Activated B cell treated with CpG ODN at 0.5 μM for 24 hours (primary cell): Measurements from ENCODE around the gene ATG4D. TPM values are rescaled to one million over a fixed set of nuclear protein-coding genes. Genes with fewer than 3 reads are reported as not detected.
"Not testable (repeated sequence)": the region's sequence is repeated elsewhere in the genome, so short reads cannot be mapped to it uniquely, and the experiment has no call there.

Experiments
- ATAC-seq: fragments of 200-7000 bp; cut with Tn5 transposase; one replicate; pipeline ENCODE4 v1.10.0; 2021; ENCODE audit warnings: low read depth, mild to moderate bottlenecking, moderate library complexity
- CTCF ChIA-PET: fragments of 350-600 bp; sonication (Branson Sonifier 250); formaldehyde crosslinking; loops from one replicate; lab custom pipeline; 2021; ENCODE audit warnings: antibody characterized with exemption; lab: Charles Lee
- POLR2A ChIA-PET: fragments of 350-600 bp; sonication (Branson Sonifier 250); formaldehyde crosslinking; loops from one replicate; lab custom pipeline; 2021; ENCODE audit warnings: antibody characterized with exemption; lab: Charles Lee
- DNase-seq: peaks from one replicate; pipeline ENCODE4 v3.0.0; 2022
- H3K27ac Mint-ChIP-seq: one replicate; pipeline ENCODE4 v1.8.0; 2020; ENCODE audit warnings: mixed read lengths
- H3K27me3 Mint-ChIP-seq: one replicate; pipeline ENCODE4 v1.8.0; 2021; ENCODE audit warnings: mixed read lengths
- H3K36me3 Mint-ChIP-seq: one replicate; pipeline ENCODE4 v1.8.0; 2021; ENCODE audit warnings: low read depth, mixed read lengths
- H3K4me1 Mint-ChIP-seq: one replicate; pipeline ENCODE4 v1.8.0; 2021; ENCODE audit warnings: mixed read lengths
- H3K4me3 Mint-ChIP-seq: one replicate; pipeline ENCODE4 v1.8.0; 2020; ENCODE audit warnings: mild to moderate bottlenecking, mixed read lengths
- H3K9me3 Mint-ChIP-seq: one replicate; pipeline ENCODE4 v1.8.0; 2020; ENCODE audit warnings: mixed read lengths
- intact Hi-C: fragments of 100-400 bp; cut with micrococcal nuclease; formaldehyde crosslinking; loops from one replicate; pipeline ENCODE4 v1.15.1; 2024
- total RNA-seq: library from RNA; stranded (reverse); gene quantifications from 2 replicates; pipeline ENCODE4 v1.2.3, GENCODE V29; 2022
- TF ChIP-seq, protein P1 (sequence below): fragments of 200-600 bp; IDR thresholded peaks from one replicate; pipeline ENCODE4 v1.8.0; 2022; ENCODE audit warnings: antibody characterized with exemption, mild to moderate bottlenecking

The ATG4D gene
- total RNA-seq, 1 donor from 2014 or later: 39.1 TPM

DNA sequence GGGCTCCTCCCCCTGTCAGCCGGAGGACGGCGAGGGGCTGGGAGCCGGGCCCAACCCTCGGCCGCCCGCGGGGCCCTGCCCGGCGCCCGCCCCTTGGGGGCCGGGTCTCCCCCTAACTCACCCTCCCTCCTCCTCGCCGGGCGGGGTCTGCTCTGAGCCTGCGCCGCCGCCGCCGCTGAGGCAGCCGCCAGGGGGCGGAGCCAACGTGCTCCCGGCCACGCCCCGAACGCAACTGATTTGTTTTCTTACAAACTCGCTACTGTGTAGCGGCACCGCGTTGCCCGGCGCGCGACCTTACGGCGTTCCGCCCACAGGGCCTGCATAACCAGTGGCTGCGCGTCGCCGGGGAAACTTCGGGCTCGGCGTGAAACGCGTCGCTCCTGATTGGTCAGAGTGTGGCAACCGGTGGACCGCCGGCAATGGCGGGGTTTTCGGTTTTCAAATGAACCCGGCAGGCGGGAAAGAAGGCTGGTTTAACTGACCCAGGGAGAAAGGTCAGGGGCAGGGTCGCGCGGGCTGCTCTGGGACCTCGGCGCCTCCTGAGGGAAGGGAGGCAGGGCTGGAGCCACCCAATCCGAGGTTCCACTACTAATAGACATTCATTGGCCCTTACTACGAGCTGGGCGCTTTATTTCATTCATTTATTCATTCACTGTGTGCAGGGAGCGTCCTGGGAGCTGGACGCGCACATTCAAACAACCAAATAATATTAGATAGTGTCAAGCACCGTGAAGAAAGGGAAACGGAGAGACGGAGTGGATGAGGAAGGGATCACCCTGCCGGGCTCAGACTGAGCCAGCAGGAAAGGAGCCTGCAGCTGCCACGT, 25.3 kb downstream of the ATG4D start, which contains the start of gene CDKN2D:
TSS of gene CDKN2D (minus strand) at position 154 of the 826 bp plus-strand sequence. CDS start 326 bp downstream, outside the sequence.
- peak; percentile 70 for ATAC-seq
- H3K27ac Mint-ChIP-seq: peak within 1 kb of the TSS; percentile 98
- ChIA-PET CTCF (interaction anchor here (0.7 to 4.1 kb wide), 3 partner anchors 27 to 179 kb away, joined by 3 to 16 read pairs (median 4); no protein-coding TSS in a partner anchor), POLR2A (interaction anchor here (0.5 to 2.2 kb wide), 10 partner anchors 15 to 465 kb away, joined by 3 to 9 read pairs (median 4); partner anchors contain the start of genes ATG4D and S1PR5)
- TF ChIP-seq, protein P1, sequence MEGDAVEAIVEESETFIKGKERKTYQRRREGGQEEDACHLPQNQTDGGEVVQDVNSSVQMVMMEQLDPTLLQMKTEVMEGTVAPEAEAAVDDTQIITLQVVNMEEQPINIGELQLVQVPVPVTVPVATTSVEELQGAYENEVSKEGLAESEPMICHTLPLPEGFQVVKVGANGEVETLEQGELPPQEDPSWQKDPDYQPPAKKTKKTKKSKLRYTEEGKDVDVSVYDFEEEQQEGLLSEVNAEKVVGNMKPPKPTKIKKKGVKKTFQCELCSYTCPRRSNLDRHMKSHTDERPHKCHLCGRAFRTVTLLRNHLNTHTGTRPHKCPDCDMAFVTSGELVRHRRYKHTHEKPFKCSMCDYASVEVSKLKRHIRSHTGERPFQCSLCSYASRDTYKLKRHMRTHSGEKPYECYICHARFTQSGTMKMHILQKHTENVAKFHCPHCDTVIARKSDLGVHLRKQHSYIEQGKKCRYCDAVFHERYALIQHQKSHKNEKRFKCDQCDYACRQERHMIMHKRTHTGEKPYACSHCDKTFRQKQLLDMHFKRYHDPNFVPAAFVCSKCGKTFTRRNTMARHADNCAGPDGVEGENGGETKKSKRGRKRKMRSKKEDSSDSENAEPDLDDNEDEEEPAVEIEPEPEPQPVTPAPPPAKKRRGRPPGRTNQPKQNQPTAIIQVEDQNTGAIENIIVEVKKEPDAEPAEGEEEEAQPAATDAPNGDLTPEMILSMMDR: no peak
- peaks cover 9% of the 10 kb centered on the region for H3K36me3 Mint-ChIP-seq
- peak within 1 kb of the TSS; percentile 95 for H3K4me3 Mint-ChIP-seq
- no peaks in the 10 kb centered on the region for H3K9me3 Mint-ChIP-seq
- peaks cover 50% of the 10 kb centered on the region for H3K4me1 Mint-ChIP-seq
- no peaks in the 10 kb centered on the region for H3K27me3 Mint-ChIP-seq
- peak; percentile 99 for DNase-seq
- intact Hi-C loops: loop anchor here (1.0 to 10.0 kb wide), 5 partner anchors 84 to 334 kb away; partner anchors contain the start of genes CARM1 and S1PR2

DNA sequence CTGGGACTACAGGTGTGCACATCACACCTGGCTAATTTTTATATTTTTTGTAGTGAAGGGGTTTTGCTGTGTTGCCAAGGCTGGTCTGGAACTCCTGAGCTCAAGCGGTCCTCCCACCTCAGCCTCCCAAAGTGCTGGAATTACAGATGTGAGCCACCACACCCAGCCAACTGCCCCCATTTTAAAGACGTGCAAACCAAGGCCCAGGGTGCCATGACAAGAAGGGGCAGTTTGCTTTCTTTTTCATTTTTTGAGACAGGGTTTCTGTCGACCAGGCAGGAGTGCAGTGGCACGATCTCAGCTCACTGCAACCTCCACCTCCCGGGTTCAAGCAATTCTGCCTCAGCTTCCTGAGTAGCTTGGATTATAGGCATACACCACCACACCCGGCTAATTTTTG, 30.1 kb downstream of the ATG4D start:
- H3K9me3 Mint-ChIP-seq, POLR2A ChIA-PET, DNase-seq, ATAC-seq, H3K27me3 Mint-ChIP-seq, H3K36me3 Mint-ChIP-seq, H3K27ac Mint-ChIP-seq, H3K4me3 Mint-ChIP-seq, intact Hi-C loops: not testable (repeated sequence)
- peaks cover 14% of the 10 kb centered on the region for H3K4me1 Mint-ChIP-seq
- CTCF ChIA-PET: interaction anchor here (0.6 kb wide), 1 partner anchor 300 kb away, joined by 3 read pairs; no protein-coding TSS in a partner anchor

DNA sequence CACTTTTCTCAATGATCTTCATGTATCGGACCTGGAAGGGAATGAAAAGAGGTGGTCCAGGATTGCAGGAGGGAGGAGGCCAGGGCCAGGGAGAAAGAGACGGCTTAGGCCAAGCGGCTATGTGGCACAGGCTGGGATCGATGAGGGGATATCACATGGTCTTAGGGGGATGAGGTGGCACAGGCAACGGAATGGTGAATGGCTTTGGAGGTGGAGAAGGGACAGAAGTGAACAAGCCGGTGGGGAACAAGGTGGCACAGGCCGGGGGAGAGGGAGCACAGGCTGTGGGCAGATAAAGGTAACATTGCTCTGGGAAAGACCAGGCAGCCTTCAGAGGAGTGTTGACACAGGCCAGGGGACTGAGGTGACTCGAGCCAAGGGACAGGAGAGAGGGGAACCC, 30.8 kb downstream of the ATG4D start:
- intact Hi-C loops: no loop called here
- ChIA-PET POLR2A (no interaction called here), CTCF (no interaction called here)
- Mint-ChIP-seq H3K36me3 (no peaks in the 10 kb centered on the region), H3K27ac (no peak overlapping the region), H3K4me1 (peaks cover 8% of the 10 kb centered on the region), H3K9me3 (no peaks in the 10 kb centered on the region), H3K4me3 (no peak overlapping the region), H3K27me3 (no peaks in the 10 kb centered on the region)
- ATAC-seq: no peak
- no peak for DNase-seq
- TF ChIP-seq, protein P1: no peak

DNA sequence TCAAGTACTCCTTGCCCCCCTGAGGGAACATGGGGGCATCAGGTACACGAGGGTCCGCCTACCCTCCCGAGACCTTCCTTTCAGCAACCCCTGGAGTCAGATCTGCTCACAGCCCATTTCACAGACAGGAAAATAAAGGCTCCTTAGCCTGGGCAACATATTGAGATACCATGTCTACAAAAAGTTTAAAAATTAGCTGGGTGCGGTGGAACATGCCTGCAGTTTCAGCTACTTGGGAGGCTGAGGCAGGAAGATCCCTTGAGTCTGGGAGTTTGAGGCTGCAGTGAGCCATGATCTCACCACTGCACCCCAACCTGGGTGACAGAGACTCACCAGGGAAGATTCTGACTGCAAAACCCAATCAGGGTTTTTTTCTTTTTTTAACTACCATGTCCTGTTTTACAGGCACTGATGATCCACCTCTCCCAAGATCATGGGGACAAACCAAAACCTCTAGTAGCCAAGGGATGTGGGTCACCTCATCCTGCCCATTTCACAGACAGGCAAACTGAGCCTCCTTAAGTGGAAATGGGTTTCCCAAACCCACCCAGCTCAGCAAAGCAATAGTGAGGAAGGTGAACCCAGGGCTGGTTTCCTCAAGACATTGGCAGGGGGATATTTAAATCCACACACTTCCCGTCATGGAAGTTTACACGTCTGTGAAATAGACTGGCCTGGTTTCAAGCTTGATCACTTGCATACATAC, 31.5 kb downstream of the ATG4D start:
- POLR2A ChIA-PET: interaction anchor here (0.6 to 1.1 kb wide), 4 partner anchors 9 to 473 kb away, joined by 3 to 5 read pairs (median 4); partner anchors contain the start of gene KRI1
- Mint-ChIP-seq H3K36me3 (no peaks in the 10 kb centered on the region), H3K27me3 (no peaks in the 10 kb centered on the region), H3K9me3 (no peaks in the 10 kb centered on the region), H3K4me3 (no peak overlapping the region), H3K4me1 (peaks cover 6% of the 10 kb centered on the region), H3K27ac (no peak overlapping the region)
- intact Hi-C loops: no loop called here
- TF ChIP-seq, protein P1: no peak
- no peak for DNase-seq
- CTCF ChIA-PET: no interaction called here
- ATAC-seq: no peak

DNA sequence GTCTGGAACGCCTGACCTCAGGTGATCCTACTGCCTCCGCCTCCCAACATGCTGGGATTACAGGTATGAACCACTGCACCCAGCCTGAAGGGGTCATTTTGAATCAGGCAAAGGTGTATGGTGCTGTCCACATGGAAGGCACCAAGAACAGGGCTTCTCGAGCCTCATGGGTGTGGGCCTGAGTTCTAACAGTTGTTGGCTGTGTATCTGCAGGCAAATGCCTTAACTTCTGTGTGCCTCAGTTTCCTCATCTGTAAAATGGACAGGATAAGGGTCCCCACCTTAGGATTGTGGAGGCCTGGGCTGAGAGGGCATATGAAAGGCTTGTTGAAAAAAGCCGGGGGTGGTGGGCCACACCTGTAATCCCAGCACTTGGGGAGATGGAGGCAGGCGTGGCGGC, 34.2 kb downstream of the ATG4D start:
- DNase-seq (no peak), ATAC-seq (no peak)
- no peak overlapping the region for H3K4me3 Mint-ChIP-seq
- H3K4me1 Mint-ChIP-seq: peaks cover 7% of the 10 kb centered on the region
- no peaks in the 10 kb centered on the region for H3K9me3 Mint-ChIP-seq
- POLR2A ChIA-PET: no interaction called here
- H3K27ac Mint-ChIP-seq: no peak overlapping the region
- H3K36me3 Mint-ChIP-seq: no peaks in the 10 kb centered on the region
- TF ChIP-seq, protein P1: no peak
- CTCF ChIA-PET: interaction anchor here (9.3 kb wide), 1 partner anchor 68 kb away, joined by 353 read pairs; no protein-coding TSS in a partner anchor
- intact Hi-C loops: no loop called here
- H3K27me3 Mint-ChIP-seq: no peaks in the 10 kb centered on the region
